ENCODE results near the gene PRKCD. TPM values are rescaled to one million over a fixed set of nuclear protein-coding genes. Genes with fewer than 3 reads are reported as not detected.

The PRKCD gene
- total and polyA plus RNA-seq, 9 of the 15 experiments (the other 6 are each of a cell fraction or from before 2014, with no cell fraction given): 2.5 to 19.5 (median 6.1) TPM

- POLR2A ChIA-PET: no interaction called here
- WGBS (ENCODE audit: insufficient coverage, low coverage, missing lambda C conversion rate): 7% methylated on average over 2 of the region's 4 CpGs
- DNase-seq (ENCODE audit: extremely low read depth in 1 of 4, low spot score in 3 of 4) (no peak), FAIRE-seq (no peak), ATAC-seq (no peak)
- intact Hi-C loops (cut with micrococcal nuclease): no loop called here
- no TSS peak for BruUV-seq (replicated peaks)
- Histone ChIP-seq H3K9me1 (ENCODE audit: control insufficient read depth, insufficient read depth, low read length) (no peaks in the 10 kb centered on the region), H3K4me1 (replicated peaks in 1 of 2; ENCODE audit: control insufficient read depth in 2 of 2, insufficient read depth in 2 of 2, low read length in 2 of 2) (peaks cover 0 to 15% of the 10 kb centered on the region in 2 experiments; a peak in 3 of 5 replicates), H3K9me3 (replicated peaks; ENCODE audit: control insufficient read depth, insufficient read depth, low read depth, low read length) (no peaks in the 10 kb centered on the region), H3K79me2 (ENCODE audit: control insufficient read depth, insufficient read depth, low read length) (no peaks in the 10 kb centered on the region), H3K27me3 (ENCODE audit: control insufficient read depth in 2 of 2, insufficient read depth in 2 of 2, low read length in 2 of 2) (peaks cover 0 to 13% of the 10 kb centered on the region in 2 experiments; a peak in 2 of 5 replicates), H3K9ac (ENCODE audit: insufficient read depth in 1 of 2, low read depth in 2 of 2, low read length in 2 of 2) (no peak overlapping the region), H2AFZ (ENCODE audit: low read depth, low read length) (no peak overlapping the region), H3K36me3 (ENCODE audit: control insufficient read depth, insufficient read depth, low read length) (no peaks in the 10 kb centered on the region), H3K4me3 (no peak overlapping the region), H3K4me2 (ENCODE audit: insufficient read depth, low read length) (no peak overlapping the region), H4K20me1 (replicated peaks; ENCODE audit: control insufficient read depth, insufficient read depth, low read length) (no peaks in the 10 kb centered on the region; the same call in 1 of the 2 replicates), H3K27ac (ENCODE audit: extremely low read depth, low read depth, low read length) (no peak overlapping the region)
- TF ChIP-seq NR4A1 (CRISPR knock-in tag; IDR thresholded peaks at IDR 0.05) (no peak), NR4A1 (tag; IDR thresholded peaks at IDR 0.05) (no peak), HLTF (IDR thresholded peaks at IDR 0.05) (no peak), CXXC5 (CRISPR knock-in tag; IDR thresholded peaks at IDR 0.05) (no peak), KDM5B (IDR thresholded peaks at IDR 0.05; ENCODE audit: insufficient replicate concordance, low read depth, low read length) (no peak), MBD2 (IDR thresholded peaks at IDR 0.05; ENCODE audit: borderline replicate concordance, low read depth) (no peak), HSF4 (CRISPR knock-in tag; IDR thresholded peaks at IDR 0.05; ENCODE audit: borderline replicate concordance) (no peak), ZNF277 (CRISPR knock-in tag; IDR thresholded peaks at IDR 0.05; ENCODE audit: borderline replicate concordance) (no peak)
- CTCF ChIA-PET (ENCODE audit: low intra/inter-chr PET ratio): no interaction called here
- in situ Hi-C loops (cut with MboI): no loop called here
These were observed 6.1 kb upstream of the PRKCD start for GRCh38 chr3:53154881-53155285.
